Measurements from ENCODE around the gene PPP1R9A. TPM values are rescaled to one million over a fixed set of nuclear protein-coding genes. Genes with fewer than 3 reads are reported as not detected.

The PPP1R9A gene
- polyA plus RNA-seq, 3 donors, result not detected

DNA sequence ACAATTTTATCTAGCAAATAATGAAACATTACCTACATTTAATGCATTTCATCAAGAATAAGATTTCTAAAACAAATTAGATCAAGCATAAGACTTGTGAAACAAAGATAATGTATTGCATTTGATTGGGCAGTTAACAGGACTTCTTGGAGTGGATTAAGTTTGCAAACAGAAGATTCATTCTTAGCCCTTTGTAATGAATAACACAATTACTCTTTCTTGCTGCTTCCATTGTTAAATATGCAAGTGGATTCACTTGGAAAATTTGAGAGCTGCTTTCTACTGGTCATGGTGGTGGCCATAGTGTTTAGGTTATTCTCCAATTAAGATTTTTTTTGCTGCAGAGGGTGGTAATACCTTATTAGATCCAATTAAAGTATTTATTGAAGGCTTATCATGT, 6.0 kb downstream of the PPP1R9A start:
- H3K27ac ChIP-seq (ENCODE audit: low read depth in 1 of 2, low read length in 2 of 2), result no peak overlapping the region
- H3K27me3 Mint-ChIP-seq (ENCODE audit: low read depth in 3 of 3), result peaks cover 17 to 27% (median 23%) of the 10 kb centered on the region in 3 donors
- H3K9ac ChIP-seq (ENCODE audit: insufficient read depth, low read length, poor library complexity, severe bottlenecking), result no peak overlapping the region
- H3K4me2 ChIP-seq (replicated peaks; ENCODE audit: extremely low read depth, low read length, poor library complexity, severe bottlenecking), result no peak overlapping the region
- no peak overlapping the region for H2AFZ ChIP-seq (ENCODE audit: insufficient read depth, low read depth, low read length, poor library complexity, severe bottlenecking)
- H3K4me3 ChIP-seq (replicated peaks in 1 of 3; ENCODE audit: low read depth in 2 of 3, low read length in 3 of 3), result no peak overlapping the region
- intact Hi-C loops (cut with micrococcal nuclease), result no loop called here
- no peak overlapping the region for H3K4me3 Mint-ChIP-seq
- no peak for DNase-seq
- no peaks in the 10 kb centered on the region for H4K20me1 ChIP-seq (ENCODE audit: insufficient read depth, low read length)
- peaks cover 6% of the 10 kb centered on the region for H3K4me1 Mint-ChIP-seq
- TF ChIP-seq, protein P1, sequence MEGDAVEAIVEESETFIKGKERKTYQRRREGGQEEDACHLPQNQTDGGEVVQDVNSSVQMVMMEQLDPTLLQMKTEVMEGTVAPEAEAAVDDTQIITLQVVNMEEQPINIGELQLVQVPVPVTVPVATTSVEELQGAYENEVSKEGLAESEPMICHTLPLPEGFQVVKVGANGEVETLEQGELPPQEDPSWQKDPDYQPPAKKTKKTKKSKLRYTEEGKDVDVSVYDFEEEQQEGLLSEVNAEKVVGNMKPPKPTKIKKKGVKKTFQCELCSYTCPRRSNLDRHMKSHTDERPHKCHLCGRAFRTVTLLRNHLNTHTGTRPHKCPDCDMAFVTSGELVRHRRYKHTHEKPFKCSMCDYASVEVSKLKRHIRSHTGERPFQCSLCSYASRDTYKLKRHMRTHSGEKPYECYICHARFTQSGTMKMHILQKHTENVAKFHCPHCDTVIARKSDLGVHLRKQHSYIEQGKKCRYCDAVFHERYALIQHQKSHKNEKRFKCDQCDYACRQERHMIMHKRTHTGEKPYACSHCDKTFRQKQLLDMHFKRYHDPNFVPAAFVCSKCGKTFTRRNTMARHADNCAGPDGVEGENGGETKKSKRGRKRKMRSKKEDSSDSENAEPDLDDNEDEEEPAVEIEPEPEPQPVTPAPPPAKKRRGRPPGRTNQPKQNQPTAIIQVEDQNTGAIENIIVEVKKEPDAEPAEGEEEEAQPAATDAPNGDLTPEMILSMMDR (IDR thresholded peaks at IDR 0.05), result no peak
- peaks cover 0 to 3% (median 0%) of the 10 kb centered on the region in 7 donors for H3K9me3 Mint-ChIP-seq
- H3K36me3 ChIP-seq (replicated peaks in 1 of 2; ENCODE audit: control insufficient read depth in 1 of 2, insufficient read depth in 2 of 2, low read length in 2 of 2), result no peaks in the 10 kb centered on the region
- H3K9me3 ChIP-seq (replicated peaks in 1 of 2; ENCODE audit: control insufficient read depth in 1 of 2, insufficient read depth in 1 of 2, low read length in 2 of 2), result peaks cover 0 to 6% of the 10 kb centered on the region in 2 donors
- H3K79me2 ChIP-seq (ENCODE audit: insufficient read depth, low read length), result no peaks in the 10 kb centered on the region
- H3K4me1 ChIP-seq (ENCODE audit: control insufficient read depth in 1 of 2, insufficient read depth in 2 of 2, low read length in 2 of 2), result no peaks in the 10 kb centered on the region
- H3K27ac Mint-ChIP-seq, result no peak overlapping the region
- peaks cover 17 to 23% of the 10 kb centered on the region in 2 donors for H3K27me3 ChIP-seq (ENCODE audit: control insufficient read depth in 2 of 2, insufficient read depth in 2 of 2, low read length in 2 of 2)
- no peaks in the 10 kb centered on the region for H3K36me3 Mint-ChIP-seq

DNA sequence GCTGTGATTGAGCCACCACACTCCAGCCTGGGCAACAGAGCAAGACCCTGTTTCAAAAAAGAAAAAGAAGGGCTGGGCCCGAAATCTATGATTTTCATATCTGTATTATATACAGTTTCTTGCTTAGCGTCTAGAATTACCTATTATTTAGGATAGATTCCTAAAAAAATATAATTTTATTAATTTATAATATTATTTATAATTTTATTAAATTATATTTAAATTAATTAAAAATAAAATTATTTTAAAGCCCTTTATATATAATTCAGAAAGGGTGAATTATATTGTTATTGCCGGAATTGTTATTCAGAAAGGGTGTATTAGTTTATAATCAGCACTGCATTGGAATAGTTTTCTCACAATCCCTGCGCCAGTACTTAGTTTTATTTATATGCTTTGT, 14.5 kb downstream of the PPP1R9A start:
- Histone ChIP-seq H3K79me2 (ENCODE audit: insufficient read depth, low read length) (no peaks in the 10 kb centered on the region), H3K4me2 (replicated peaks; ENCODE audit: extremely low read depth, low read length, poor library complexity, severe bottlenecking) (no peak overlapping the region), H3K4me3 (replicated peaks in 1 of 3; ENCODE audit: low read depth in 2 of 3, low read length in 3 of 3) (no peak overlapping the region), H3K9me3 (replicated peaks in 1 of 2; ENCODE audit: control insufficient read depth in 1 of 2, insufficient read depth in 1 of 2, low read length in 2 of 2) (no peaks in the 10 kb centered on the region), H3K27ac (ENCODE audit: low read depth in 1 of 2, low read length in 2 of 2) (no peak overlapping the region), H3K36me3 (replicated peaks in 1 of 2; ENCODE audit: control insufficient read depth in 1 of 2, insufficient read depth in 2 of 2, low read length in 2 of 2) (no peaks in the 10 kb centered on the region), H3K9ac (ENCODE audit: insufficient read depth, low read length, poor library complexity, severe bottlenecking) (no peak overlapping the region), H4K20me1 (ENCODE audit: insufficient read depth, low read length) (no peaks in the 10 kb centered on the region), H2AFZ (ENCODE audit: insufficient read depth, low read depth, low read length, poor library complexity, severe bottlenecking) (no peak overlapping the region), H3K27me3 (ENCODE audit: control insufficient read depth in 2 of 2, insufficient read depth in 2 of 2, low read length in 2 of 2) (no peaks in the 10 kb centered on the region), H3K4me1 (ENCODE audit: control insufficient read depth in 1 of 2, insufficient read depth in 2 of 2, low read length in 2 of 2) (no peaks in the 10 kb centered on the region)
- Mint-ChIP-seq H3K27me3 (ENCODE audit: low read depth in 3 of 3) (no peaks in the 10 kb centered on the region), H3K36me3 (no peaks in the 10 kb centered on the region), H3K27ac (no peak overlapping the region), H3K4me3 (no peak overlapping the region), H3K9me3 (peaks cover 0 to 3% (median 0%) of the 10 kb centered on the region in 7 donors), H3K4me1 (peaks cover 3% of the 10 kb centered on the region)
- intact Hi-C loops (cut with micrococcal nuclease), result no loop called here
- no CpG with 5 or more reads among the region's 4 CpGs for WGBS (ENCODE audit: insufficient coverage)
- no peak for DNase-seq
- TF ChIP-seq, protein P1 (IDR thresholded peaks at IDR 0.05), result no peak
